Spleen (tissue), 7 donors: ENCODE data around the gene OR10H4.

Experiments
- POLR2A ChIP-seq, 3 donors: fragments of 450-650 bp; IDR thresholded peaks; one replicate each; pipeline ENCODE4 v1.5.1; 2017; ENCODE audit warnings: antibody characterized with exemption in 3 of 3, mild to moderate bottlenecking in 1 of 3
- POLR2AphosphoS5 ChIP-seq, 3 donors: sonication (generic); formaldehyde crosslinking; IDR thresholded peaks; one replicate each; pipeline ENCODE4 v1.5.1; 2017; ENCODE audit warnings: antibody characterized with exemption in 3 of 3
- TF ChIP-seq, protein P1 (sequence below), 11 experiments: fragments of 200-600 bp in 7 of 11; fragments of 450-650 bp in 4 of 11; sonication (generic) in 4 of 11; IDR thresholded peaks in 8 of 11; conservative IDR thresholded peaks in 3 of 11; 1 replicate in 7 of 11; 2 replicates in 4 of 11; pipeline versions ENCODE4 v1.4.0 to v1.8.0; 2016 to 2021; ENCODE audit warnings: antibody characterized with exemption in 11 of 11, inconsistent platforms in 4 of 11, mild to moderate bottlenecking in 1 of 11
- donor health status: DM: no; HTN: no; CAD: no; lungs with moderate emphysema.
- donor health status: DM: no; HTN: no; CAD: no.
- donor health status: DM: no; HTN: no; CAD: no.

DNA sequence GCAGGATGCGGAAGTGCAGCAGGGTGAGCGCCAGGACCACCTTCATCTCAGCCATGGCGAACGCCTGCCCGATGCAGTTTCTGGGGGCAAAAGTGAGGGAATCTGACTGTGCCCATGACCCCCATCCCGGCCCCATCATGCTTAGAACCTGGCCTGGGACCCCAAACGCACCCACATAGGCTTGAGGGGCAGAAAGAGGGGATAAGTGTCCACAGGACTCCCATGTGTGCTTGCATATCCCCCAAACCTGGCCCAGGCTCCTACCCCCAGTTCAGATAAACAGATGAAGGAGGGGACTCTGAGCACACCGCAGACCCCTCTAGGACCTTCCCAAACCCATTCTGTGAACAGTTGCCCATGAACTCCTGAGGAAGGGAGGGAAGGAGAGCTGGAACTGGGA, 35.0 kb upstream of the OR10H4 start:
- TF ChIP-seq, protein P1, sequence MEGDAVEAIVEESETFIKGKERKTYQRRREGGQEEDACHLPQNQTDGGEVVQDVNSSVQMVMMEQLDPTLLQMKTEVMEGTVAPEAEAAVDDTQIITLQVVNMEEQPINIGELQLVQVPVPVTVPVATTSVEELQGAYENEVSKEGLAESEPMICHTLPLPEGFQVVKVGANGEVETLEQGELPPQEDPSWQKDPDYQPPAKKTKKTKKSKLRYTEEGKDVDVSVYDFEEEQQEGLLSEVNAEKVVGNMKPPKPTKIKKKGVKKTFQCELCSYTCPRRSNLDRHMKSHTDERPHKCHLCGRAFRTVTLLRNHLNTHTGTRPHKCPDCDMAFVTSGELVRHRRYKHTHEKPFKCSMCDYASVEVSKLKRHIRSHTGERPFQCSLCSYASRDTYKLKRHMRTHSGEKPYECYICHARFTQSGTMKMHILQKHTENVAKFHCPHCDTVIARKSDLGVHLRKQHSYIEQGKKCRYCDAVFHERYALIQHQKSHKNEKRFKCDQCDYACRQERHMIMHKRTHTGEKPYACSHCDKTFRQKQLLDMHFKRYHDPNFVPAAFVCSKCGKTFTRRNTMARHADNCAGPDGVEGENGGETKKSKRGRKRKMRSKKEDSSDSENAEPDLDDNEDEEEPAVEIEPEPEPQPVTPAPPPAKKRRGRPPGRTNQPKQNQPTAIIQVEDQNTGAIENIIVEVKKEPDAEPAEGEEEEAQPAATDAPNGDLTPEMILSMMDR (IDR thresholded peaks at IDR 0.05 in 8 of 11, conservative IDR thresholded peaks at IDR 0.05 in 3 of 11): no peak
- TF ChIP-seq POLR2AphosphoS5 (IDR thresholded peaks at IDR 0.05) (no peak), POLR2A (IDR thresholded peaks at IDR 0.05) (no peak)
